Stromal cell of bone marrow (primary cell): ENCODE measurements around the gene SPDYE4.
"Not testable (repeated sequence)": the region's sequence is repeated elsewhere in the genome, so short reads cannot be mapped to it uniquely, and the experiment has no call there.

ENCODE experiments used
- DNase-seq: peaks from one replicate; pipeline ENCODE4 v3.0.0-alpha.2; 2012; ENCODE audit warnings: low read depth

The SPDYE4 gene, protein sequence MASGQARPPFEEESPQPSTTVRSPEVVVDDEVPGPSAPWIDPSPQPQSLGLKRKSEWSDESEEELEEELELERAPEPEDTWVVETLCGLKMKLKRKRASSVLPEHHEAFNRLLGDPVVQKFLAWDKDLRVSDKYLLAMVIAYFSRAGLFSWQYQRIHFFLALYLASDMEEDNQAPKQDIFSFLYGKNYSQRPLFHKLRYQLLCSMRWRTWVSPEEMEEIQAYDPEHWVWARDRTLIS

DNA sequence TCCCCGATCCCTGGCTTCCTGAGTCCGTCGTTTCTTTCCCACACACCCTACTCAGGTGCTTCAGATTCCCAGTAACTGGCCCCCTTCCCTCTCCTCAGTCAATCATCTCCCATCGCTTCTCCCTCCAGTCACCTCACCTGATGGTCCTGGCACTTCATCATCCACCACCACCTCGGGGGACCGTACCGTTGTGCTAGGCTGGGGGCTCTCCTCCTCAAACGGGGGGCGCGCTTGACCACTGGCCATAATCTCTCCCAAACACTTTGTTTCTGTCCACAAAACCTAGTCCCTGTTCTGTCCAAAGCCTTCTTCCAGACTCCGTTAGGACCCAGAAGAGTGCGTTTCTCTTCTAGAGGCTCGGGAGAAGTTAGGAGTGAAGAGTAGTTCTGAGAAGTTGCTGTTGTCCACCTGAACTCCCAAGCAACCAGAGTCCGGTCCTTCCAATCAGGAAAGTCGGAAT is at the start of gene SPDYE4:
TSS of gene SPDYE4 (minus strand) at position 410 of the 460 bp plus-strand sequence. CDS start at position 246, 164 bp downstream.
- DNase-seq: no peak

DNA sequence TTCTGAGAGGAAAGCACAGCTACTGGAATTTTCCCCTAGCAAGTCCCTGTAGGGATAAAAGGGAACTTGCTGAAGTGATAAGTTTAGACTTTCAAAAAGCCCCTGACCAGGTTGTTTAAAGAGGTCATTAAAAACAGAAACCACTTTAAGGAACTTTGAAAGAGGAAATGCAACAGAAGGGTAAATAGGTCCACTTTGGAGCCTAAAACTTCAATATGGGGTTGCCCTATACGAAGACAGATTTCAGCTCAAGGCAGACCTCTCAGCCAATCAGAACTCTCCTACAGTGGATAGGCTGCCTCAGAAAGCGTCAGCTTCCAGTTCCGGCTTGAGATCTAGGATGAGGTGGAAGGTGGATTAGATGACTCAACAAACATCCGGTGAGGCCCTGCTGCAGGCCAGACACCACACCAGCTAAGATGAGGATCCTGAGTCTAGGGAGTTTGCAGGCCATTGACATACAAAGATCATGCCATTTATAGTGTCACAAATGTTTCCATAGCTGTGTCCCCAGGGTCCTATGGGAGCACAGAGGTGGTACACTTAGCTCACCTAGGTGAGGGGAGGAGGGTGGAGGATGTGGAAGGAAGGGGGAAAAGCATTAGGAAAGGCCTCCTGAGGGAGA is 48.7 kb upstream of the SPDYE4 start:
- DNase-seq: no peak

DNA sequence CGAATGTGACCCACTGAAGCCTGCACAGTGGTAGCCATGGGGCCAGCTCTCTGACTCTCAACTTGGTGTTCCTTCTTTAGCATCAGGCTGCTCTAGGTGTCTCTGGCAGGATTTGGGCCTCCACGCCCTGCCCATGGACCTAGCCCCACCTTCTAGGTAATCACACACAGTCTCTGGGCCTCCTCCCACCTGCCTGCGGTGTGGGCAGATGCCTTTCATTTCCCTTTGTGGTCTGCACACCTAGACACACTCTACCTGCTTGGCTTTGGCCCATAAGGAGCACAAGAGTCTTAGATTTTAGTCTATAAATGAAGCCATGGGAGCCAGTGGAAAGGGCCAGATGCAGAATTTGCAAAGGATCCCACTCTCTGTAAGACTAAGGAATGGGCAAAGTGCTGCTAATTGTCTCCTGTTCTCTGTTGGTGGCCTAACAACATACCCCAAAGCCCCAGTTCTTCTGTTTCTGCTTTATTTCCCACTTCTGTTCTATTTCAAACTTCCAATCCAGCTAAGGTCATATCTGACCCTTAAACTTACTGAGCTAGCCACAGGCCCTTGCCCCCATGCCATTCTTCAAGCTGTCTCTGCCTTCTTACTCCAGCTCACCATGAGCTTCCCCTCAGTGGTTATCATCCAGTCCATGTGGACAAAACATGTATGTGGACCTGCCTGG is 48.0 kb upstream of the SPDYE4 start:
- no peak for DNase-seq

DNA sequence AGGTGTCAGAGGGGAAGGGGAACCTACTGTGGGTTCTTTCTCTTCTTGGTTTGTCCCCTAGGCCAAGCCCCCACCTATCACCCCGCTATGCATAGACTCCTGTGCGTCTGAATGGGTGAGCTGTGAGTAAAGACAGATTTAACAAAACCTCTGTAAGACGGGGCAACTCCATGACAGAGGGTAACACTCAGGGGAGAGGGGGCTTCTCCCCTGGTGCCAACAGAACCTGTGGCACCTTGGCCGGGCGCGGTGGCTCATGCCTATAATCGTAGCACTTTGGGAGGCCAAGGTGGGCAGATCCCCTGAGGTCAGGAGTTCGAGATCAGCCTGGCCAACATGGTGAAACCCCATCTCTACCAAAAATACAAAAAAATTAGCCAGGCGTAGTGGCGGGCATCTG is 47.0 kb upstream of the SPDYE4 start:
- DNase-seq: not testable (repeated sequence)

DNA sequence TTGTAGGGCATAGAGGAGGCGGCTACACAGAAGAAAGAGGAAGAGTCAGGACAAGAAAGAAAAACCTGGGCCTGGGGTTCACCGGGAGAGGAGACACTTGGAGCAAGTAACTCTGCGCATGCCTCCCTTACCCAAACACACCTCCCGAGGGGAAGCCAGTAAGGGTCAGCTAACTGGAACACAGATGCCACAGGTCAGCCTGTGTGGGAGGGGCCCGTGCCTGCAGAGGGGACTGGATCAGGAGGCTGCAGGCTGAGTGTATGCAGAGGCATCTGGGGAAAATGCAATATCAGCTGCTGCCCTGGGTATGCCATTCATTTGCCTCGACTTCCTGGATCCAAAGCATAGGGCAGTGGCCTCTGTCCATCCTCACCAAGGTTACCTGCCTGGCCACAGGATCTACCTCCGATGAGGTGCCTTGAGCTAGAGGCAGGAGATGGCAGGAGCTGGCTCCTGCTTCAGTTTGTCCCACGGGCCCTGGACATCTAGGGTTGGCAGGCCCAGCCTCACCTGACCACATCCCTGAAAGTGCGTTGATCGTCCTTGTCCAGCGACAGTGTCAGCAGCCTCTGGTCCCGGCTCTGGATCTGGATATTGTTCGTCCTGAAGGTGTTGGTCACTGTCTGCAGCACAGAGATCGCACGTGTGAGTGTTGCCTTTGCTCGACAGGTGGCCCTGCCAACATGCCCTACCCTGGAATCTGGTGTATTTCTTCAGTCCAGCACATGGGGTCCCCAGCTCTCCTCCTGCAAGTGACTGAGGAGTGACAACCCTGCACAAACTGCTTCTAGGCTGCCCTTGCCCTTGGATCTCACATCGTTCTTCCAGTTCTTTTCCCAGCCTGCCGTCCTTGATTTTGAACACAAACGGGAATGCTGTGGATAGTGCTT is 45.4 kb upstream of the SPDYE4 start:
- DNase-seq: no peak

DNA sequence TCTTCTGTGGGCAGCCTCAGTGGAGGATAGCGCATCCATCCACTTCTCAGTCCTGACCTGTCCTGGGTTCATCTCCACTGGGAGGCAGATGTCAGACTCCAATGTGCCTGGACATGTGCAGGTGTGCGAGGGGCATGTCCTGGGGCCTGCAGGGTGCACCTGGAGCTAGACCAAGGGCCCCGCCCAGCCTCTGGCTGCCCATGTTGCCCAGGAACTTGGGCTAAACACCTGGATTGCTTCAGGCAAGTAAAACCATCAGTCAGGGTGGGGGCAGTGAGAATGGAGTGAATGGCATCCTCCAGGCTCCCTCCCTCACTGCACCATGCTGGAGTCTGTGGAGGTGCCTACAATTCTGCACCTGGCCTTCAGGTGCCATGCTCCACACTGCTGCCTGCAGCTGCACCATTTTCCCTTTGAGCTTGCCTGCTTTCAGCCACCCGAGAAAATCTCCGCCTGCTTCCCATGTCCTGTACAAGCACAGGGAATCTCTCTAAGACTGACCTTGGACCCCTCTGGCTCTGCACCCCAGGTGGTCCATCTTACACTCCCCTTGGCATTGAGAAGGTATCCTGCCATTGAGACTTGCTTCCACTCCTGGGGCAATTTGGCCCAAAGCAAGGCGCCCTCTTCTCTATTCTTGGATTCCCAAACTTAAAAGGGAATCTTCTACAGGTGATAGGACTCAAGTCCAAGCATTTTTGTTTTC is 42.9 kb upstream of the SPDYE4 start:
- no peak for DNase-seq

DNA sequence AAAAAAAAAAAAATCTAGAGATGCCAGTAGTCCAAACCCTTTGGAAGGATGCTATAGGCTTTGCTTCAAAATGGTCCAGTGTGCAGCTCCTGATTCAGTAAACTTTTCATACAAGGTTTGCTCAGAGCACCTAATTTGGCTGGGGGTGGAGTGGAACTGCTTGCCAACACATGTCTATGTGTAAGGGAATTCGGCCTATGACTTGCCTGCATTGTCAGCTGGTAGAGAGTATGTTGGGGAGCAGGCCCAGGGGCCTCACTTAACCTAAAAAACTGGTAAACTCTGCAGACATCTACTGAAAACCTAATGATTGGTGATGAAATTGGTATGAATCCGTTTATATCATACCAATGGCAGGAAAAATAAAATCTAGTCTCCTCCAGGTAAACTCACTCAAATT is 42.3 kb upstream of the SPDYE4 start:
- no peak for DNase-seq

DNA sequence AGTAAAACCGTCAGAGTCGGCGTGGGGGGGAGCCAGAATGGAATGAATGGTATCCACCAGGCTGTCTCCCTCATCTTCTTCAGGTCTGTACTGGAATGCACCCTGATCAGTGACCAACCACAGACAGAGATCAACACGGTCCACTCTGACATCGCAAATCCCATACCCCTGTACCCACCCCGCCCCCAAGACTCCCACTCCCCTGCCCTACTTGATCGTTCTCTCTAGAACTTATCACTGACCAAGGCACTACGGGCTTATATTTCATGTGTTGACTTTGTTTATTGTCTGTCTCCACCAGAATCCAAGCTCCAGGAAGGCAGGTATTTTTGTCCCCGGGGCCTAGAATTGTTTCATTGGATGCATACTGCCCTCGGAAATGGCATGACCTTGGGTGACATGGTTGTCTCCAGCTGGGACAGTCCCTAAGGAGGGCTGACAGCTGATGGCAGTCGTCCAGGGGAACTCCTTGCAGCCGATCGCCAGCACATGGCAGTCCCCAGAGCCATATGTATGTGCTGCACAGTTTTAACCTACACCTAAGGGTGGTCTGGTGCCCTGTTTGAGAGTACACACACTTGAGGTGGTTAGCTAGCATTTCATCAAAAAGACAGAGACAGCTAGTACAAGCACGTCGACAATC is 41.3 kb upstream of the SPDYE4 start:
- DNase-seq: no peak

DNA sequence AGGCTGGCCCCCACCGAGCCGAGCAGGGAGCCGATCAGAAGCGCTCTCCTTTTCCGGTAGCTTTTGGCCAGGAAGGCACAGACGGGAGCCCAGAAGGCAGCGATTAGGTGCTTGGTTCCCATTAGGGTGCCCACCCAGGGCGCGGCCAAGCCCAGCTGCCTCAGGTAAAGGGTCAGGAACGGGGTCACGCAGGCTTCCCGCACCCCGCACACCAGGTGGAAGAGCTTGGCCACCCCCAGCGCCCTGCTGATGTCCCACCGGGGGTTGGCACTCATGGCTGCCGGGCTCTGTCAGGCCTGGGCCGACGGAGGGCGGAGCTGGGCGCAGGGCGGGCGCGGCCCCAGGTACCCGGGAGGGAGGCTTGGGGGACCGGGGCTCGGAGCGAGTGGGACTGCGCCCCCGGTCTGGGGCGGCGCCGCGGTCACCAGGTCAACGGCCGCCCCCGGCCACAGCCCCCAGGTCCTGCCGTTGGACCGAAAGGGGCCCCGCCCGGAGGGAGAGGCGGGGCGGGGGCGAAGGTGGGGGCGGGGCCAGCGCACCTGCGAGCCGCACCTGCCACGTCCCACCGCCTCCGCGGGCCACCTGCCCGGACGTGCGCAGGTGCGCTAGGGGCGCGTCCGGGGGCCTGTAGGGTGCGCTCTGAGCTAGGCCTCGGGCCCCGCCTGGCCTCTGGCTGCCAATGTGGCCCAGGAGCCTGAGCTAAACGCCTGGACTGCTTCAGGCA is 40.7 kb upstream of the SPDYE4 start, which contains the start of gene MFSD6L:
TSS of gene MFSD6L (minus strand) at position 520 of the 724 bp plus-strand sequence. CDS start at position 275, 245 bp downstream.
- DNase-seq: no peak

DNA sequence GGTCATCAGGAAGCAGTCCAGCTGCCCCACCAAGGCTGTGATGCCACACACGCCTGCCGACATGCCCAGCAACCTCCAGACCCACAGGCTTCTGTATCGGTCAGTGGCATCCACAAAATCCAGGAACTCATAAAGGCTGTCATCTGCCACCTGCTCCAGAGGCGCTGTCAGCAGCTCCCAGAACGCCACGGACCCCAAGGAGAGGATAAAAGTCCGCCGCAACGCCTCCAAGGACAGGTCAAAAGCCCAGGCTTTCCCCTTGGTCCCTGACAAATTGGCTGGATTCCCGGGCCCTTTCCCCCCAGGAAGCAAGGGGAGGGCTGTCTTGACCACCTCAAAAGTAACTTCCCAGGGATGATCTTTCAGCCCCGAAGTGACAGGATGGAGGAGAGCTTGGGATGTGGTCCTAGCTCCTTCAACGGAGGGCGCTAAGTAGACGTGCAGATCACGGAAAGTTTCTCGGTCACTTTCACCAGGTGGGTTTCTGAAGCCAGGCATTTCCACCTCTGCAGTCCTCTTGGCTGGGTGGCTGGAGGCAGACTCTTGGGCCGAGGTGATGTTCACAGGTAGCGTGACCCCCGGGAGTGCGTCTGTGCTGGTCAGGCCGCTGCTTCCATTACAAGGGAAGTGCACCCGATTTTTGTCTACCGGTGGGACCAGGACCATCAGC is 40.0 kb upstream of the SPDYE4 start:
- no peak for DNase-seq

DNA sequence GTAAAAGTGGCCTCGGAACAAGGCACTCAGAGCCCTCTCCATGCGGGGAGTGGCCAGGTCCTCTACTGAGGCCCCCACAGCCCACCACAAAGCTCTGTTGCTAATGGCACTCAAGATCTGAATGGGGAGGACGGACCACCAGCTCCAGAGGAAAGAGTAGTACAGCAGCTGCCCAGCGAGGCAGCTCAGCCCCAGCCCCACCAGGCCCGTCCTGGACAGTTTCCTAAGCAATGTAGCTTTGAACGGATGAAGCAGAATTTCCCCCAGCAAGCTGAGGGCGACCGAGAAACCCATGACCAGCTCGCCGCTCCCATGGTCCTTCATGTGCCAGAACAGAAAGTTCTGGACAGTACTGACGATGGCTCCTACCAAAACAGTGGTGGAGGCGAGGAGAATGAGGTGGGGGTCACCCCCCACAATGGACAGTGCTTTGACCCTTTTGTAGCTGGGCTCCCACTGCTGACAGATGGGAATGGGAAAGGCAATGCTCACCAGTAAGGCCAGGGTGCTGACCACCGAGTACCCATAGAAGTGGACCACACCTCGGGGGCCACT is 39.4 kb upstream of the SPDYE4 start:
- no peak for DNase-seq

DNA sequence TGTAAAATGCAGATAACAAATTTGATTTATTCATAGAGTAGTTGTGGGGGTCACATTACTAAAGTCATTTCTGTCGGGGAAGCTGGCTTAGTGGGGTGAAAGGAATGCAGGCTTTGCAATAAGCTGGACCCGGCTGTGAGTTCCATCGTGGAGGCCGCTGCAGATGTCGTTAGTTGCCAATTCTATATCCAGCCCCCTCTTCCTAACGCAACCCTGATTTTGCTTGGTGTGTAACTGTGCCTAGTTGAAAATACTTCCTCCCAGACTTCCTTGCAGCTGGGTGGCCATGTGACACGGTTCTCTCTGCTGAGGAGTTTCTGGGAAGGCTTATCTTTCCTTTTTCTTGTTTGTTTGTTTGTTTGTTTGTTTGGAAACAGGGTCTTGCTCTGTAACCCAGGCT is 36.3 kb upstream of the SPDYE4 start:
- no peak for DNase-seq

DNA sequence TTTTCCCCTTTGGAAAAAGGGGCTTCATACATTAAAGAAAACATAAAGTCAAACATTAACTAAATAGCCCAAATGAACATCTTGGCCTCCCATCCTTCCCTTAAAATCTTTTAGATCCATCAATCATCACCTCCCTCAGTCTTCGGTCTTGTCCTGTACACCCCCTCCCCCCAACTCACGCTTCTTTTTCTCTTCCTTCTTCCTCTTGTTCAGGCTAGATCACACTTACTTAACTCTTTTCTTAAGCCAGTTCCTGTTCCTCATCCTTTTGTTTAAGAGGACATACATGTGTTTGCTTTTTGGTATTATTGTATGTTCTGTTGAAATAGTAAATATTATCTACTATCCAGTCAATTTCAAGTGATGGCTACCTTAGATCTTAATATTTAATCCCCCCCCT is 35.3 kb upstream of the SPDYE4 start:
- no peak for DNase-seq

DNA sequence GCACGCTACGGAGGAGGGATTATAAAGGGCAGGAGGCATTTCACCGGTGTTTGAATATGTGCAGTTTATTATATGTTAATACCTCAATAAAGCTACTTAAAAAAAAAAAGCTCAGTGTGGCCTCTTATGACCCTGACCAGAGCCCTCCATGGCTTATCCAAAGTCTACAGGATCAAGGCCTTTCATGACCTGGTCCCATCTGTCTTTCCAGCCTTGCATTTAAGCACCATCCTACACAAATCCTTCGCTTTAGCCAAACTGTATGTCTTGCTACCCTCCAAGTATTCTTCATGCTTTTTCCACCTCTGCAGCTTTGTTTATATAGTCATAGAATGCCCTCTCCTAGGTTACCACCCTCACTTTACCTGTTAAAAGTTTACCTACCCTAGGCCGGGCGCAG is 34.3 kb upstream of the SPDYE4 start:
- no peak for DNase-seq

DNA sequence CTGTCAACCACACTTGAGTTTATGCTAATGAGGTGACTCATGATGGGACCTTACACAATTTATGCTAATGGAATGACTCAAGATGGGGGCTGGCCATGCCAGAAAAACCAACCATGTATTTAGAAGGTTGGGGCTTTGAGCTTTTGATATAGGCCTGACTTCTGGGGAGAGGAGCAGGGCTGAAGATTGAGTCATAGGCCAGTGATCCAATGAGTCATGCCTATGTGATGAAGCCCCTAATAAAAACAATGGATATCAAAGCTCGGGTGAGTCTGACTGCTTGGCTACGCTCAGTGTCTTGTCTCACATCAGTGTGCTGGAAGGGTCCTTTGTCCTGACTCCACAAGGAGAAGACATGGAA is 33.5 kb upstream of the SPDYE4 start:
- DNase-seq: peak; percentile 62

DNA sequence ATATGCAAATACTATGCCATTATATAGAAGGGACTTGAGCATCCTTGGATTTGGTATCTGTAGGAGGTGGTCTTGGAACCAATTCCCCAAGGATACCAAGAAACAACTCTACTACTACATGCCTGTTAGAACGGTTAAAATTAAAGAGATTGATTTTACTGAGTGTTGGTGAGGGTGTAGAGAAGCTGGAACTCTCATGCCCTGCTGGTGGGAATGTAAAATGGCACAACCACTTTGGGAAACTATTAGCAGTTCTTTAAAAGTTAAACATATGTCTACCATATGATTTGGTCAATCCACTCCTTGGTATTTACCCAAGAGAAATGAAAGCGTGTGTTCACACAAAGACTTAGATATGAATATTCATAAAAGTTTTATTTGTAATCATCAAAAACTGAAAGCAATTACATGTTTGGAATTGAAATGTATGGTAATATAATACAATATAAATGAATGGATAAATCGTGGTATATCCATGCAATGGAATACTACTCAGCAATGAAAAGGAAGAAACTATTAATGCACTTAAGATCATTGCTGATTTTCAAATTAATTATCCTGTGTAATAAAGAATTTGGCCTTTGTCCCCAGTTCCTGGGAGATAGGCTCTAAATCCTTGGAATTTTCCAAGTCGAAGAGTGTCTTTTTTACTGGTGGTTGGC is 33.0 kb upstream of the SPDYE4 start:
- no peak for DNase-seq

DNA sequence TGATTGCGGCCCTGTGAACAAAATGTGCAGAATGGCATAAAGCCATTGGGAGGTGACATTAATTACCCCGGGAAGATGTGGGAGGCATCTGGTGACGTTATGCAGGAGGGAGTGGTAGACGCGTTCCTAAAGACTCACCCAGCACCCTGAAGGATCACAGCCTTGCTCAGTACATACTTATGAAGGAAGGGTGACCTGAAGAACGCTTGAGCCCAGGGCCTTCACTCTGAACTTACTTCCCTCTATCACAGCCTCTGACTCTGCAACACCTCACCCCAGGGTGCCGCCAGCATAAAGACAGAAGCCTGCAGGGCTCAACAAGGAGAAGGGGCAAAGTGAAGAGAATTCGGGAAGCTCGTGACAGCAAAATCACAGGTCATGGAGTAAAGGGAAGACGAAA is 31.4 kb upstream of the SPDYE4 start:
- no peak for DNase-seq

DNA sequence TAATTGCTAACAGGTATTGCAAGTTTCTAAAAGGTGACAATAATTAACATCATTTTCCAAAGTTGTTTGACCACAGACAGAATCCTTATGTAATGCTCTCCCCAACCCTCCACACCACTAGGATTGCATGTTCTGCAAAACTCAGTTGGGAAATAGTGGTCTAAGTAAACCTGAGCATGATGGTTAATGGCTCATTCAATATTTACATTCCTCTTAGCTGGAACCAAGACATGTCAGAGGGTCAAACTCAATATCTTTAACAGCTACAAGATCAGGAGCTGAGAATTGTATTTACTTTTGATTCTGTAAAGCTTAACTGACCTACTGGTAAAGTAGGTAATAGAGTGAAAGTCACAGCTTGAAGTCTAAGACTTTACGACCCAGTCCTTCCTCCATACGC is 30.7 kb upstream of the SPDYE4 start:
- no peak for DNase-seq
